Activated CD4-positive, alpha-beta T cell treated with anti-CD3 and anti-CD28 coated beads, Interleukin-2, amount 10 ng/mL, durations not matched to agents 24 days and 14 days (primary cell): ENCODE measurements around the gene FHL2. TPM values are rescaled to one million over a fixed set of nuclear protein-coding genes. Genes with fewer than 3 reads are reported as not detected.

Experiments
- DNase-seq: peaks from one replicate; pipeline ENCODE4 v3.0.0; 2022
- H3K27ac Mint-ChIP-seq: one replicate; pipeline ENCODE4 v1.8.0; 2022; ENCODE audit warnings: mild to moderate bottlenecking, mixed read lengths
- H3K27me3 Mint-ChIP-seq: one replicate; pipeline ENCODE4 v1.8.0; 2022; ENCODE audit warnings: mixed read lengths
- H3K36me3 Mint-ChIP-seq: one replicate; pipeline ENCODE4 v1.8.0; 2022; ENCODE audit warnings: low read depth, mild to moderate bottlenecking, mixed read lengths
- H3K4me1 Mint-ChIP-seq: one replicate; pipeline ENCODE4 v1.8.0; 2021; ENCODE audit warnings: mixed read lengths
- H3K4me3 Mint-ChIP-seq: one replicate; pipeline ENCODE4 v1.8.0; 2022; ENCODE audit warnings: mild to moderate bottlenecking, moderate library complexity, mixed read lengths
- H3K9me3 Mint-ChIP-seq: one replicate; pipeline ENCODE4 v1.8.0; 2021; ENCODE audit warnings: mixed read lengths
- intact Hi-C: fragments of 100-400 bp; cut with micrococcal nuclease; formaldehyde crosslinking; loops from one replicate; pipeline ENCODE4 v1.15.1; 2023
- total RNA-seq: library from RNA; stranded (reverse); gene quantifications from 2 replicates; pipeline ENCODE4 v1.2.3, GENCODE V29; 2022

The FHL2 gene
- total RNA-seq, 1 donor from 2014 or later = 3.8 TPM

DNA sequence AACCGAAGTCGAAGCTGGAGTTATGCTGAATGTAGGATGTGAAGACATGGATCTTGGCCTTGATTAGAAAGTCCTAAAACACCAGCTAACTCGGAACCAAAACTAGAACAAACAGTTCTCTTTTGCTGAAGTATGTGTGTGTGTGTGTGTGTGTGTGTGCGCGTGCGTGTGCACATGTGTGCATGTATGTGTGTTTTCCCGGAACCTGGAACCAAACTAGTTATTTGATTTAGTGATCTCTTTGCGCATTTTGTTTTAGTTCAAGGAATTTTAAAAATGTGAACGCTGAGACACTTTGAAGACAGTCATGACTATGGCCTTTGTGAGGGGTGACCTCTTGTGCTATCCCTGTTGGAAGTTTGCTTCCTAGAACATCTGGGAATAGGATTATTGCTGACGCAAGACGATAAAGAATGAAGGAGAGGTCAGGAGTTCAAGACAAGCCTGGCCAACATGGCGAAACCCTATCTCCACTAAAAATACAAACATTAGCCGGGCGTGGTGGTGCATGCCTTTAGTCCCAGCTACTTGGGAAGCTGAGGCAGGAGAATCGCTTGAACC is 23.8 kb downstream of the FHL2 start:
- Mint-ChIP-seq H3K4me1 (peaks cover 13% of the 10 kb centered on the region), H3K4me3 (no peak overlapping the region), H3K9me3 (no peaks in the 10 kb centered on the region), H3K27me3 (no peaks in the 10 kb centered on the region), H3K27ac (no peak overlapping the region), H3K36me3 (no peaks in the 10 kb centered on the region)
- no peak for DNase-seq
- intact Hi-C loops = no loop called here

DNA sequence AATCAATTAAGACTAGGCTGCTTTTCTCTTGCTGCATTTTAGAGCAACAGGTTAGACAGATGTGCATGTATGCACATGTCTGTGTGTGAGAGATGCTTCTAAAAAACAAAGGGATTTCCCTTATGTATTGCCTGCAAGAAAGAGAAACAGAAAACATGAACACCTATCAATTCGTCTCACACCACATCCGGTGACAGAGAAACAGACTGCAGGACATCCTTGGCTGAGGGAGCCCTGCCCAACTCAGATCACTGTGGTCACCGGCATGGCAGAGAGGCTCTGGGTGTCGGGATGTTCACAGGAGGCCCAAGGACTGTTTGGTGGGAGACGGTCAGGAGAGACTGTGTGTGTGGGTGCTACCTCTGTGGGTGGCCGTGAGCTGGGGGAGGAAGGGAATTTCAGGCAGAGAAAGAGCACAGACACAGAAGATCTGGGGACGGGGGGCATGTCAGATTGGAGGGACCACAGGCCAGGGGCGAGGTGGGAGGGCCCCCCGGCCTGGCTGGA is 24.9 kb downstream of the FHL2 start:
- Mint-ChIP-seq H3K27ac (peak overlapping the region; percentile 95), H3K4me3 (peak overlapping the region; percentile 77), H3K4me1 (peaks cover 17% of the 10 kb centered on the region), H3K27me3 (no peaks in the 10 kb centered on the region), H3K9me3 (no peaks in the 10 kb centered on the region), H3K36me3 (no peaks in the 10 kb centered on the region)
- intact Hi-C loops = no loop called here
- peak; percentile 80 for DNase-seq

DNA sequence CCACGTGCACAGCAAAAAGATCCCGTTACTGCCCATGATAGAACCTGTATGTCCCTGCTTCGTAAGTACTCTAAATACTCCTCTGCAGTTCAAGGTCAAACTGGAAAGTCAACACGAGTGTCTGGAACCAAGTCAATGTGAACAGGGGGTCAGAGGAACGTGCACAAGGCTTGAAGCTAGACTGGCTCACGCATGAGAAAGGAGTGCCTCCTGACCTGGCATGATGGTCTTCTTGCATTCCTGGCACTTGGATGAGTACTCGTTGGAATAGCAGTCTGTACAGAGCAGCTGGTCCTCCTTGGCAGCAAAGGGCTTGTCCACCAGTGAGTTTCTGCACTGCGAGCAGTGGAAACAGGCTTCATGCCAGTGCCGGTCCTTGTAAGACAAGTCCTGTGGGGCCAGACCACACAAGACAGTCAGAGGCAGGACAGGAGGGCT is 25.5 kb downstream of the FHL2 start:
- H3K4me3 Mint-ChIP-seq = peak overlapping the region; percentile 77

DNA sequence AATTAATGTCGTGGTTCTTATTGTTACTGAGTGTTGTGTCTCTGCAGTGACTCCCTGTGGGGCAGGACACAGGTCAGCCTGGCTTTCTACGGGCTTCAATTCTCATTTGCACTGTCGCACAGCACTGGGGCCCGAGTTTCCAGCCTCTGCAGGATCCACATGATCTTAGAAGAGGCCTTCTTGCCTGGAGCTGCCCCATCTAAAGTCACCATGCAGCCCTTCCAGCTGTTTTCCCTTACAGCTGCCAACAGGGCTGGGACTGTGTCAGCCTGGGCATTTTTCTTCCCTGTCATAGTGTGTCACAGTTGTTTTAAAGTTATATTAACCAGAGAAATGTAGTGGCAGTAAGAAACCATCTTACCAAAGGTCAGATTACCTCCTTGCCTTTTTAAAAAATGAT is 27.0 kb downstream of the FHL2 start:
- no peak for DNase-seq
- Mint-ChIP-seq H3K27ac (no peak overlapping the region), H3K4me3 (no peak overlapping the region), H3K9me3 (no peaks in the 10 kb centered on the region), H3K4me1 (peaks cover 17% of the 10 kb centered on the region), H3K36me3 (no peaks in the 10 kb centered on the region), H3K27me3 (no peaks in the 10 kb centered on the region)
- intact Hi-C loops = loop anchor here (2.0 kb wide), 1 partner anchor 175 kb away; no protein-coding TSS in a partner anchor

More for the DNA sequence above, 25.5 kb downstream of the FHL2 start:
- intact Hi-C loops = no loop called here
- DNase-seq = no peak
- no peaks in the 10 kb centered on the region for H3K9me3 Mint-ChIP-seq
- no peak overlapping the region for H3K27ac Mint-ChIP-seq
- H3K4me1 Mint-ChIP-seq = peaks cover 17% of the 10 kb centered on the region
- no peaks in the 10 kb centered on the region for H3K36me3 Mint-ChIP-seq
- H3K27me3 Mint-ChIP-seq = no peaks in the 10 kb centered on the region

DNA sequence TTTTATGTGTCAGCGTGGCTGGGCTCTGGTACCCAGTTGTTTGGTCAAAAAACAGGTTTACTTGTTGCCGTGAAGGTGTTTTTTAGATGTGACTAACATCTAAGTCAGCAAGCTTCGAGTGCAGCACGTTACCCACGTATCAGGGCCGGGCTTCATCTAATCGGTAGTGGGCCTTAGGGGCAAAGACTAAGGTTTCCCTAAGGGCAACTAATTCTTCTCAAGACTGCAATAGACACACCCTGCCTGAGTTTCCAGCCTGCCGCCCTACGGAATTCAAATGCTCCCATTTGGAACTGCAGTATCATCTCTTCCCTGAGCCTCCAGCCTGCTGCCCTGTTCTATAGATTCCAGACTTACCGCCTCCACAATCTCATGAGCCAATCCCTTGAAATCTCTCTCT is 27.7 kb downstream of the FHL2 start:
- H3K4me3 Mint-ChIP-seq = no peak overlapping the region
- peaks cover 17% of the 10 kb centered on the region for H3K4me1 Mint-ChIP-seq
- no peaks in the 10 kb centered on the region for H3K36me3 Mint-ChIP-seq
- intact Hi-C loops = loop anchor here (2.0 kb wide), 1 partner anchor 176 kb away; no protein-coding TSS in a partner anchor
- DNase-seq = no peak
- no peaks in the 10 kb centered on the region for H3K9me3 Mint-ChIP-seq
- H3K27ac Mint-ChIP-seq = no peak overlapping the region
- H3K27me3 Mint-ChIP-seq = no peaks in the 10 kb centered on the region

DNA sequence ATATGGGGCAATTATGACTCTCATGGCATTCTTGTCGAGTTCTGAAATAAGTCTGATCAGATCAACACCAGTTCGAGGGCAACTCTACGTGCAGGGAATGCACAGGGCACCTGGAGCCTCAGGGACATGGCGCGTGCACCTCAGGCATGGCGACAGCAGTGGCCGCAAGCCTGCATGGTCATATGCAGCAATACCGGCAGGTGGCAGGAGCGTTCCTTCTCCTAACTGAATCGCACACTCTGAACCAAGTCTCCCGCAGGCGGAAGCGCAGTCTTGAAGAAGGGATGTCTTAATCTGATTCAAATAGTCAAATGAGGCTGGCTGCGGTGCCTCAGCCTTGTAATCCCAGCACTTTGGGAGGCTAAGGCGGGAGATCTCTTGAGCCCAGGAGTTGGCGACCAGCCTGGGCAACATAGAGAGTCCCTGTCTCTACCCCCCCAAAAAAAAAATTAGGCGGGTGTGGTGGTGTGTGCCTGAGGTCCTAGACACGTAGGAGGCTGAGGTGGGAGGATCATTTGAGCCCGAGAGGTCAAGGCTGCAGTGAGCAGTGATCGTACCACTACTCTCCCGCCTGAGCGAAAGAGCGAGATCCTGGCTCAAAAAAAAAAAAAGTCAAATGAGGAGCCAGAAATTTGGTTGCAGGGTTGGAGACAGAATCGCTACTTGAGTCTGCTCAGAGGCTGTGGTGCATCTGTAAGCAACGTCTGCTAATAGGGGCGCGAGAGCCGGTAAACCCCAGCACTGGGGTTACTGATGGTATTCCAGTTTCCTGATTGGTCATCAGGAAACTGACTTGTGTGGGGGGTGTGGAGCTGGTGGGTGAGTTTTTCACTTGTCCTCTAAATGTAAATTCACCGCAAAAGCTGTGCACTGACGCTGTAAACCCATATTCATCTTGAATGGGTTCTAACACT is 28.8 kb downstream of the FHL2 start:
- Mint-ChIP-seq H3K4me3 (no peak overlapping the region), H3K27ac (peak overlapping the region; percentile 8), H3K36me3 (no peaks in the 10 kb centered on the region), H3K9me3 (no peaks in the 10 kb centered on the region), H3K4me1 (peaks cover 17% of the 10 kb centered on the region), H3K27me3 (no peaks in the 10 kb centered on the region)
- peak; percentile 96 for DNase-seq
- intact Hi-C loops = loop anchor here (1.0 to 2.0 kb wide), 2 partner anchors 151 to 177 kb away; no protein-coding TSS in a partner anchor

DNA sequence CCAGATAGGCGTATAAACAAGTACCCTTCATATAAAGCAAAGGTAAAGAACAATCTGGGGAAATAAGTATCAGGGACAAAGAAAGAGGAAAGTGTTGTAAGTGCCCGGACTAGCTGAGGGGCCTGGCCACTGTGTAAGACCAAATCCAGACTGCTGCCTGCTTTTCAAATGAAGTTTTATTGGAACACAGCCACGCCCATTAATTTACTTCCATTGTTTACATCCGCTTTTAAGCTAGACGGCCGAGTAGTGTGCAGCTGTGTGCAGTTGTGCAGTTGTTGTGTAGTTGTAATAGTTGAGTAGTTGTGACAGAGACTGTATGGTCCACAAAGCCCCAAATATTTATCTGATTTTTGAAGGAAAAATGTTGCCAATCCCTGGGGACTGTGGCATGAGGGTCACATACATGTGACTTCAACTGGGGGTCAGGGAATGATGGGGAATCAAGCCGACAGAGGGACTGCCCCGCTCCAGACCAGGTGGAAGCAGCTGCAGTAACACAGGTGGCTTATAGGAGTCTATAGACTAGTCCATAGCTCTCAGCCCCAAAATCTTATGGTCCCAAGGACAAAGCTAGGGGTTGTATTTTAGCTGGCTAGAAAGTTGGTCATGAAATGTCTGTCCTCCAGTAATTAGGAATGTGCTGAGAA is 30.0 kb downstream of the FHL2 start:
- no peak overlapping the region for H3K27ac Mint-ChIP-seq
- intact Hi-C loops = loop anchor here (1.0 kb wide), 1 partner anchor 152 kb away; no protein-coding TSS in a partner anchor
- H3K4me1 Mint-ChIP-seq = peaks cover 13% of the 10 kb centered on the region

DNA sequence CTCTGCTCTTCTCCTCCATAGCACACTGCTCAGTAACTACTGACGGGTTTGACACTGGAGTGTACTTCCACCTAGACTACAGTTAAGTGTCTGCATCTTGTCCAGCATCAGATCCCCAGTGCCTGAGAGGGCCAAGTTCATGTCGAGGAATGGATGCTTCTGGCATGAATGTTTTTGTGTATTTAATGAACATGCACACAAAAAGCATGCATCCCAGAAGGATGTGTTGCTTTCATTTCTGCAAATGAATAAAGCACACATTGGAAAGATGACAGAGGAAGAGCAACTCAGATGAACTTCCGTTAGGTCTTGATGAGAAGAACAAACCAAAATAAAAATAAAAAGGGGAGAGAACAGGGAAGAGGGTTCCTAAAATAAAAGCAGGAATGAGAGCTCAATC is 33.6 kb downstream of the FHL2 start:
- Mint-ChIP-seq H3K27me3 (no peaks in the 10 kb centered on the region), H3K4me3 (no peak overlapping the region), H3K36me3 (peaks cover 9% of the 10 kb centered on the region), H3K27ac (no peak overlapping the region), H3K9me3 (no peaks in the 10 kb centered on the region), H3K4me1 (peaks cover 25% of the 10 kb centered on the region)
- no peak for DNase-seq
- intact Hi-C loops = no loop called here

More for the DNA sequence above, 30.0 kb downstream of the FHL2 start:
- Mint-ChIP-seq H3K4me3 (no peak overlapping the region), H3K36me3 (peaks cover 2% of the 10 kb centered on the region), H3K27me3 (no peaks in the 10 kb centered on the region), H3K9me3 (no peaks in the 10 kb centered on the region)
- DNase-seq = no peak

DNA sequence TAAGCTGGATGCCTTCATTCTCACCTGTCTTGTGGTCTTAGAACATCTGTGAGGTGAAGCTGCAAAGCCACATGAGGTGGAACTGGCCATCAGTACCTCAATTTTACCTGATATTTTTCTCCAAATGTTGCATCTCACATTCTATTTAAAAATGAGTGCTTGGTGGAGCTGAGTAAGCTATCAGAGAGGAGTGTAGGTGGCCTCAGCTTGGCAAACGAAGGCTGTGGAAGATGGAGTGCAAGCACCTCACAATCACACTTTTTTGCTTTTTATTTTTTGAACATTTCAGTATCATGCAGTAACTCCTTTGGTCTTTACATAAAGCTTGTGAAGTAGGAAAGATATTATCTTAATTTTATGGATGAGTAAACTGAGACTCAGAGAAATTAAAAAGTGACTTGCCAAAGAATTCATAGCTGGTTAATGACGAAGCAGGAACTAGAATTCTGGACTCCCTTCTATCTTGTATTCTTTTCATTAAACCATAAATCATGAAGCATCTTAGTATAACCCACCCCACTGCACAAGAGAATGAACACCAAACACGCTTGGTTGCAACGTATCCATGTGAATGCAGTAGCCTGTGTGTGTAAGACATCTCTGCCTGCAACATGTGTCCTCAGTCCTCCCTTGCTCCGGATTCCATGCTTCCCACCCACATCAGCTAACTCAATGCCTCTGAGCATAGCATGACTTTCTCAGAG is 34.3 kb downstream of the FHL2 start:
- Mint-ChIP-seq H3K4me1 (peaks cover 20% of the 10 kb centered on the region), H3K27me3 (no peaks in the 10 kb centered on the region), H3K9me3 (no peaks in the 10 kb centered on the region), H3K27ac (no peak overlapping the region), H3K4me3 (no peak overlapping the region), H3K36me3 (peaks cover 13% of the 10 kb centered on the region)
- no peak for DNase-seq
- intact Hi-C loops = no loop called here

DNA sequence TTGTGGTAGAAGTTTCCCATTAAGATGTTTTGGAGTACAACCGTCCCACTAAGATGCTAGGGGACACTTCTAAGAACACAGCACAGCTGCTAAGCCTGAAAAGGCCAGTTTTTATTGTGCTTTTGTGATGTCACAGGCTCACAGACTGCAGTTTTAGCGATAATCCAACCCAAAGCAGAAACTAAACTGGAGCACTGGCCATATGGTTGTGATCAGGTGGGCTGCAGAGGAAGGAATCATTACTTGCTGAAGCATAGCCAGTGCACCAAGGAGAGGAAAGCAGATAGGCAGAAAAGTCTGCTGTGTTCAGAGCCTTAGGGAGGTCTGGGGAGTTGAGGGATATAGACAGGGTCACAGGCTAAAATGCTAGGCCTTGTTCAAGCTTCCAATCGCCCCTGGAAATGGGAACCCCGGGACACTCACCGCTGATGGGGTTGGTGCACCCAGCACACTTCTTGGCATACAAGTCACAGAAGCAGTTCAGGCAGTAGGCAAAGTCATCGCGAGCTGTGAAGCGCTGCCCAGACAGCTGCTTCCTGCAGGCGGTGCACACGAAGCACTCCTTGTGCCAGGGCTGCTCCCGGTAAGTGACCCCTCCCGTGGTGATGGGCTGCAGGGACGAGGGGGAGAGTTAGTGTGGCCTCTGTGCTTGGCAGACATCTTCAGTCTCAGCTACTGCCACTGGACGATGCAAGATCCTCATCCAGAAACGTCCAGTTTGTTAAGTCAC is 35.8 kb downstream of the FHL2 start:
- peaks cover 20% of the 10 kb centered on the region for H3K4me1 Mint-ChIP-seq
- no peak overlapping the region for H3K27ac Mint-ChIP-seq
- peaks cover 24% of the 10 kb centered on the region for H3K36me3 Mint-ChIP-seq
- intact Hi-C loops = no loop called here
- no peaks in the 10 kb centered on the region for H3K27me3 Mint-ChIP-seq
- no peak overlapping the region for H3K4me3 Mint-ChIP-seq
- peaks cover 1% of the 10 kb centered on the region for H3K9me3 Mint-ChIP-seq
- no peak for DNase-seq

DNA sequence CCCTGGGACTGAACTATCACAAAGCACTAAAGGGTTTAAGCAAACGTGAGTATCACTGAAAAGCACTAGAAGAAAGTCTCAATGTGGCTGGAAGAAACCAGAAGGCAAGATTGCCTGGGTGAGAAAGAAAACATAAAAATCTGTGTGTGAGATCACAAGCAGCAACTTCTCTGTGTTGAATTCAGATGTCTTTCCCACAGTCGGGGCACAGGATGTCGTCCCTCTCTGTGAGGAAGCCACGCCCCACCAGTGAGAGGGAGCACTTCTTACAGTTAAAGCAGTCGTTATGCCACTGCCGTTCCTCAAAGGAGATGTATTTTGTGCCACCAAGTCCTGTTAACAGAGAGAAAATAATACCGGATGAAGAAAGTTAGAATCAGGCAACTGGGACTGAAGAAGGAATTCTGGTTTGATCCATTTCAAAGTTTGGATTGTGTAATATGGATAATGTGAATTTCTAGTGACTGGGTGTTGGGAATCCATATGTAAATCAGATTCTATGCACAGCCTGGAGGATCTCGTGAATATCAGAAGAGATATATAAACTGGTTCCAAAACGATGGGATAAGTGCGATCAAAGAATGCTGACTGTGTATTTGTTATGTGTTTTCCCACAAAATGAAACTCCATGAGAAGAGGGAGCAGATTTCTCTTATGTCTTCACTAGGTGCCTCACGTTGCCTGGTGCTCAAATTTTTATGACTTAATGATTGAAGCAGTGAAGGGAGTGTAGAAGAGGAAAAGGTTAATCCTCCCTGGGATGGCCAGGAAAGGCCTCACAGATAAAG is 37.6 kb downstream of the FHL2 start:
- Mint-ChIP-seq H3K4me3 (no peak overlapping the region), H3K4me1 (peaks cover 20% of the 10 kb centered on the region), H3K9me3 (peaks cover 7% of the 10 kb centered on the region), H3K27me3 (no peaks in the 10 kb centered on the region), H3K27ac (peak overlapping the region; percentile 2), H3K36me3 (peaks cover 41% of the 10 kb centered on the region)
- peak; percentile 78 for DNase-seq
- intact Hi-C loops = no loop called here

DNA sequence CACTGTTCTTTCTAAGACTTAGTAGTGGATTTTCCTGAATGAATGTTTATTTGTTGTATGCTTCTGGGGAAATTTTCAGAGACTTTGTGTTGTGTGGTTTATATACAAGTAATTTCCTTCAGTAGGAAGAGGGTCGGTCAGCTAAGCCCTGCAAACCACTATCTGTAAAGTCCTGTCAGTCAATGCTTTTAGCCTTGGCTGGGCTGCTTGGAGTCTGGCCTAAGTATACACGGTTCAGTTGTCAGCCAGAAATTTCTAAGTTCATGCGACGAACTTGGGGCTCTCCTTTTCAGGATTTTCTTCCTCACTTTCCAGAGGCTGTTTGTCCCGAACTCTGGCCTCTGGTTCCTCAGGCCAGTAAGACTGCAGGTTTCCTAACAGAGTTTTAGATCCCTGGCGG is 40.3 kb downstream of the FHL2 start:
- Mint-ChIP-seq H3K9me3 (peaks cover 7% of the 10 kb centered on the region), H3K4me1 (peaks cover 17% of the 10 kb centered on the region), H3K27me3 (no peaks in the 10 kb centered on the region), H3K27ac (no peak overlapping the region), H3K36me3 (peaks cover 52% of the 10 kb centered on the region), H3K4me3 (no peak overlapping the region)
- no peak for DNase-seq
- intact Hi-C loops = no loop called here
